Right lobe of liver (tissue), 6 donors: ENCODE measurements around the gene ATE1. TPM values are rescaled to one million over a fixed set of nuclear protein-coding genes. Genes with fewer than 3 reads are reported as not detected.
"Not testable (repeated sequence)": the region's sequence is repeated elsewhere in the genome, so short reads cannot be mapped to it uniquely, and the experiment has no call there.

Experiments
- ATAC-seq, 4 donors: fragments of 200-7000 bp; cut with Tn5 transposase; one replicate each; pipeline ENCODE4 v1.9.1; 2020; ENCODE audit warnings: mild to moderate bottlenecking in 4 of 4, moderate library complexity in 4 of 4
- DNase-seq, 3 donors: peaks; one replicate each; pipeline ENCODE4 v3.0.0-alpha.2; 2020
- H3K27ac ChIP-seq, 3 donors: fragments of 200-600 bp; one replicate each; pipeline ENCODE4 v1.8.0; 2022
- H3K27me3 ChIP-seq, 2 donors: fragments of 200-600 bp; one replicate each; pipeline ENCODE4 v1.8.0; 2022
- H3K36me3 ChIP-seq, 4 donors: fragments of 200-600 bp; sonication (generic) in 1 of 4; one replicate each; pipeline versions ENCODE4 v1.5.1 to v1.8.0; 2017 to 2022; ENCODE audit warnings: control low read depth in 1 of 4
- H3K4me1 ChIP-seq, 4 donors: fragments of 200-600 bp; sonication (generic) in 1 of 4; one replicate each; pipeline versions ENCODE4 v1.5.1 to v1.8.0; 2017 to 2022; ENCODE audit warnings: control low read depth in 1 of 4
- H3K4me3 ChIP-seq, 3 donors: fragments of 200-600 bp; one replicate each; pipeline ENCODE4 v1.8.0; 2022
- H3K9me3 ChIP-seq, 4 donors: fragments of 200-600 bp; sonication (generic) in 1 of 4; one replicate each; pipeline versions ENCODE4 v1.5.1 to v1.8.0; 2017 to 2022; ENCODE audit warnings: control low read depth in 1 of 4
- POLR2A ChIP-seq: fragments of 450-650 bp; IDR thresholded peaks from one replicate; pipeline ENCODE4 v1.6.1; 2017; ENCODE audit warnings: antibody characterized with exemption, mild to moderate bottlenecking
- WGBS: methylation state at CpG from one replicate; pipeline ENCODE4 v1.1.6; 2018; ENCODE audit warnings: low coverage, low lambda C conversion rate; ENCODE audit not compliant: insufficient coverage; ENCODE audit errors: missing lambda C conversion rate; 5-methylcytosine and 5-hydroxymethylcytosine counted together
- intact Hi-C, 2 donors: fragments of 100-400 bp; cut with DNase I; formaldehyde crosslinking; loops; one replicate each; pipeline versions ENCODE4 v1.11.2 to v1.14.1; 2022
- total RNA-seq, 6 experiments: library from RNA; depleted of rRNA in 2 of 6; stranded (reverse); fragments of >200 nt in 2 of 6; fragmentation: NEBNext Ultra II Directional in 3 of 6; extraction: Animal tissue kit (Norgen Biotek cat#: 25700) in 3 of 6; gene quantifications; one replicate each; pipeline versions ENCODE4 v1.1.0 to v1.2.4, GENCODE V29; 2016 to 2023
- TF ChIP-seq, protein P1 (sequence below), 4 donors: fragments of 200-600 bp in 3 of 4; fragments of 450-650 bp in 1 of 4; IDR thresholded peaks; one replicate each; pipeline versions ENCODE4 v1.5.1 to v1.8.0; 2016 to 2022; ENCODE audit warnings: antibody characterized with exemption in 4 of 4, mild to moderate bottlenecking in 2 of 4
- donor health status: DM: no; HTN: yes; CAD: no.
- donor health status: DM: no; HTN: no; CAD: no.
- donor health status: DM: no; HTN: no; CAD: no.
- donor health status: DM: no; HTN: yes; CAD: no.
- donor health status: DM: no; HTN: yes; CAD: no.

ATE1 gene
- total RNA-seq, 6 experiments from 2014 or later: 17.7 to 21.6 (median 19.9) TPM

GRCh38 chr10:121921238-121921931 is 6.4 kb downstream of the ATE1 start:
- Histone ChIP-seq H3K27me3 (no peaks in the 10 kb centered on the region), H3K4me3 (no peak overlapping the region), H3K36me3 (peaks cover 0 to 11% (median under 1%) of the 10 kb centered on the region in 4 donors), H3K4me1 (peaks cover 0 to 11% (median 3%) of the 10 kb centered on the region in 4 donors), H3K27ac (no peak overlapping the region), H3K9me3 (no peaks in the 10 kb centered on the region)
- ATAC-seq (no peak), DNase-seq (no peak)
- intact Hi-C loops: no loop called here
- TF ChIP-seq POLR2A: no peak
- TF ChIP-seq, protein P1, sequence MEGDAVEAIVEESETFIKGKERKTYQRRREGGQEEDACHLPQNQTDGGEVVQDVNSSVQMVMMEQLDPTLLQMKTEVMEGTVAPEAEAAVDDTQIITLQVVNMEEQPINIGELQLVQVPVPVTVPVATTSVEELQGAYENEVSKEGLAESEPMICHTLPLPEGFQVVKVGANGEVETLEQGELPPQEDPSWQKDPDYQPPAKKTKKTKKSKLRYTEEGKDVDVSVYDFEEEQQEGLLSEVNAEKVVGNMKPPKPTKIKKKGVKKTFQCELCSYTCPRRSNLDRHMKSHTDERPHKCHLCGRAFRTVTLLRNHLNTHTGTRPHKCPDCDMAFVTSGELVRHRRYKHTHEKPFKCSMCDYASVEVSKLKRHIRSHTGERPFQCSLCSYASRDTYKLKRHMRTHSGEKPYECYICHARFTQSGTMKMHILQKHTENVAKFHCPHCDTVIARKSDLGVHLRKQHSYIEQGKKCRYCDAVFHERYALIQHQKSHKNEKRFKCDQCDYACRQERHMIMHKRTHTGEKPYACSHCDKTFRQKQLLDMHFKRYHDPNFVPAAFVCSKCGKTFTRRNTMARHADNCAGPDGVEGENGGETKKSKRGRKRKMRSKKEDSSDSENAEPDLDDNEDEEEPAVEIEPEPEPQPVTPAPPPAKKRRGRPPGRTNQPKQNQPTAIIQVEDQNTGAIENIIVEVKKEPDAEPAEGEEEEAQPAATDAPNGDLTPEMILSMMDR (IDR thresholded peaks at IDR 0.05): no peak
- WGBS: 79% methylated on average over 9 of the region's 10 CpGs

- no peak for TF ChIP-seq POLR2A
- TF ChIP-seq, protein P1 (IDR thresholded peaks at IDR 0.05): no peak
- Histone ChIP-seq H3K9me3 (no peaks in the 10 kb centered on the region), H3K4me1 (no peaks in the 10 kb centered on the region), H3K4me3 (no peak overlapping the region), H3K36me3 (peaks cover 0 to 11% (median under 1%) of the 10 kb centered on the region in 4 donors), H3K27ac (no peak overlapping the region), H3K27me3 (no peaks in the 10 kb centered on the region)
- WGBS: 85% methylated on average over 3 of the region's 10 CpGs
- intact Hi-C loops: no loop called here
- ATAC-seq: no peak
- no peak for DNase-seq
Observed at GRCh38 chr10:121919666-121920065, 8.2 kb downstream of the ATE1 start.

- H3K27me3 ChIP-seq, H3K4me3 ChIP-seq, DNase-seq, H3K27ac ChIP-seq, intact Hi-C loops, H3K9me3 ChIP-seq, ATAC-seq, H3K4me1 ChIP-seq: not testable (repeated sequence)
- H3K36me3 ChIP-seq: peaks cover 0 to 11% (median 2%) of the 10 kb centered on the region in 4 donors
- 86% methylated on average over 1 of the region's 7 CpGs for WGBS
Observed at GRCh38 chr10:121918800-121919199, 9.0 kb downstream of the ATE1 start.

DNA sequence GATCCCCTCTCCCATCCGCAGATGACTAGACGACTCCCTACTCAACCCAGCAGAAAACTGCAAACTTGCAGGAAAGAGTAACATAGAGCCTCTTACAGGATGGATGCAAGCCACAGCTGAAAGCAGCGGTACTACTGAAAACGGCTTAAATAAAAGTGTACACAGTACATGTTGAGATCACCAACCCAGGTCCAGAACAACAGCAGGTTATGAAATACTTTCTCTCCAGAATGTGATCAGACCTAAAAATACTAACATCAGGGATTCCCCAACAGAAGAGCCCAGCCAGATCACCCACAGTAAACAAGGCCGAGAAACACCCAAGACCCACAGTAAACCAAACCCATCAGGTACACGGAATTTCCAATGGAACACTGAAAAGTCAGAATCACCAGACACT is 13.2 kb downstream of the ATE1 start:
- peak; percentile 68 to 91 (median 78) for ATAC-seq

GRCh38 chr10:121911421-121911697 is 16.5 kb downstream of the ATE1 start:
- H3K9me3 ChIP-seq: no peaks in the 10 kb centered on the region
- TF ChIP-seq POLR2A: no peak
- TF ChIP-seq, protein P1 (IDR thresholded peaks at IDR 0.05): no peak
- ATAC-seq (no peak), DNase-seq (no peak)
- H3K4me3 ChIP-seq: no peak overlapping the region
- H3K27ac ChIP-seq: no peak overlapping the region
- peaks cover 0 to 14% (median 0%) of the 10 kb centered on the region in 4 donors for H3K4me1 ChIP-seq
- WGBS: 84% methylated on average over 2 of the region's 2 CpGs
- no peaks in the 10 kb centered on the region for H3K27me3 ChIP-seq
- intact Hi-C loops: no loop called here
- H3K36me3 ChIP-seq: peaks cover 2 to 13% (median 3%) of the 10 kb centered on the region in 4 donors

More for the DNA sequence above, 13.2 kb downstream of the ATE1 start:
- Histone ChIP-seq H3K9me3 (no peaks in the 10 kb centered on the region), H3K4me1 (peaks cover 0 to 14% (median 0%) of the 10 kb centered on the region in 4 donors), H3K27ac (peak overlapping the region in 1 of 3 donors; percentile 26), H3K36me3 (peaks cover 2 to 12% (median 3%) of the 10 kb centered on the region in 4 donors), H3K4me3 (no peak overlapping the region), H3K27me3 (no peaks in the 10 kb centered on the region)
- TF ChIP-seq, protein P1 (IDR thresholded peaks at IDR 0.05): no peak
- no peak for TF ChIP-seq POLR2A
- DNase-seq: no peak
- 49% methylated on average over 6 of the region's 6 CpGs for WGBS
- intact Hi-C loops: no loop called here
